Kidney epithelial cell (primary cell): Measurements from ENCODE around the gene PRPH. TPM values are rescaled to one million over a fixed set of nuclear protein-coding genes. Genes with fewer than 3 reads are reported as not detected.

Source experiments
- DNase-seq: peaks from one replicate; pipeline ENCODE4 v3.0.0-alpha.2; 2010; ENCODE audit warnings: low read depth
- H3K27me3 ChIP-seq: 2 replicates; pipeline ENCODE4 v1.6.0; 2011; ENCODE audit warnings: low read length; ENCODE audit not compliant: control insufficient read depth, insufficient read depth
- H3K36me3 ChIP-seq: 2 replicates; pipeline ENCODE4 v1.5.1; 2011; ENCODE audit warnings: low read length; ENCODE audit not compliant: control insufficient read depth, insufficient read depth
- H3K4me3 ChIP-seq: 2 replicates; pipeline ENCODE4 v1.5.1; 2011; ENCODE audit warnings: low read depth, mild to moderate bottlenecking, control low read depth, low read length
- CTCF ChIP-seq: IDR thresholded peaks from 2 replicates; pipeline ENCODE4 v1.5.1; 2011; ENCODE audit warnings: mild to moderate bottlenecking, moderate library complexity, low read length, control low read depth, inconsistent platforms; ENCODE audit not compliant: insufficient read depth, poor library complexity, severe bottlenecking
- total RNA-seq: library from RNA; depleted of rRNA; stranded (reverse); fragments of >200 nt; gene quantifications from 2 replicates; pipeline ENCODE4 v1.2.3, GENCODE V29; 2015

The PRPH gene
- total RNA-seq, 1 donor from 2014 or later, result 0.21 TPM

- Histone ChIP-seq H3K4me3 (no peak overlapping the region), H3K27me3 (peaks cover 51% of the 10 kb centered on the region), H3K36me3 (no peaks in the 10 kb centered on the region)
- TF ChIP-seq CTCF, result no peak
- no peak for DNase-seq
Observed at GRCh38 chr12:49293056-49293956, 1.6 kb upstream of the PRPH start.

- DNase-seq, result no peak
- Histone ChIP-seq H3K36me3 (no peaks in the 10 kb centered on the region), H3K27me3 (peaks cover 57% of the 10 kb centered on the region), H3K4me3 (no peak overlapping the region)
- no peak for TF ChIP-seq CTCF
Observed at GRCh38 chr12:49294086-49294803, 702 bp upstream of the PRPH start.

- no peak for TF ChIP-seq CTCF
- Histone ChIP-seq H3K4me3 (no peak overlapping the region), H3K36me3 (no peaks in the 10 kb centered on the region), H3K27me3 (peaks cover 57% of the 10 kb centered on the region)
- no peak for DNase-seq
Observed at GRCh38 chr12:49294804-49295081, 204 bp upstream of the PRPH start.

- DNase-seq, result no peak
- peak; percentile 86 for TF ChIP-seq CTCF
- H3K4me3 ChIP-seq, result no peak overlapping the region
- peaks cover 57% of the 10 kb centered on the region for H3K27me3 ChIP-seq
- H3K36me3 ChIP-seq, result no peaks in the 10 kb centered on the region
Observed at GRCh38 chr12:49296034-49296835, 1.3 kb downstream of the PRPH start.

- no peak overlapping the region for H3K4me3 ChIP-seq
- peaks cover 57% of the 10 kb centered on the region for H3K27me3 ChIP-seq
- TF ChIP-seq CTCF, result peak; percentile 13
Observed at GRCh38 chr12:49296836-49297694, 2.1 kb downstream of the PRPH start.

More at GRCh38 chr12:49296836-49297694, 2.1 kb downstream of the PRPH start:
- DNase-seq, result no peak
- no peaks in the 10 kb centered on the region for H3K36me3 ChIP-seq
